ENCODE measurements around the gene TFEC. TPM values are rescaled to one million over a fixed set of nuclear protein-coding genes. Genes with fewer than 3 reads are reported as not detected.

Gene TFEC
- polyA plus RNA-seq, 2 of the 4 experiments (the other 2 are of a cell fraction), result 0.05 to 0.13 TPM

DNA sequence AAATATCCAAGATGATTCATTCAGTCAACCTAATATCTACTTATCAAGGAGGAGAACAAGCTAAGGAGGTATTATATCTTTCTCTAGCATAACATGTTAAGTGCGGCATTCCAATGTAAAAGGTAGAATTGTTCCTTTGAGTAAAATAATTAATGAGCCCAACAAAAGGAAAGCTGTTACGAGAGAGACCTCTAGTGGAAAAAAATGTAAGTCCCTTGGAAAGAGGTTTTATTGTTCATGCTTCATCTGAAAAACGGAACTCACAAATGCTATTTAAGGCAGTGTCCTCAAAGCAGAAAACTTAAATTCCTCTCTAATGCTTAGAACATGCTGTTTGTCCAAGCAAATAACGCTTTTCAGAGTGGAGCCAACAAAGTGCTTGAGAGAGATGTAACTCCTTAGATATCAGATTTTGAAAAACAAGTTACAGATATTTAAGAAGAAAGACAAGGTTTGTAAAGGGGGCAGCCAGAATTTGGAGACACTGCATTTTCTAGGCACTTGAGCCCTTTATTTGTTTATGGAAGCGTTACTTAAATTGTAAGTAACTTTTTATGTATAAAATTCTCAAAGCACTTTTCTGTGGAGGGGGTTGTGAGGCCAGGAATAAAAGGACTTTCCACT, 119.9 kb downstream of the TFEC start:
- H3K4me3 ChIP-seq, result no peak overlapping the region
- POLR2A ChIA-PET, result no interaction called here
- ATAC-seq (peak in 1 of 2 experiments; percentile 53; a peak in 1 of 6 replicates), FAIRE-seq (peak; percentile 73), DNase-seq (ENCODE audit: low read depth in 1 of 2, low spot score in 1 of 2) (peak in 1 of 2 experiments; percentile 18)
- TF ChIP-seq SREBF2 (IDR thresholded peaks at IDR 0.05) (no peak), CBX8 (IDR thresholded peaks at IDR 0.05) (no peak), SMC3 (IDR thresholded peaks at IDR 0.05) (peak; percentile 52), MAFK (IDR thresholded peaks at IDR 0.05; ENCODE audit: partially characterized antibody) (no peak), RAD21 (conservative IDR thresholded peaks at IDR 0.05 in 1 of 2, IDR thresholded peaks at IDR 0.05 in 1 of 2) (peak; percentile 64 to 72), POLR2A (IDR thresholded peaks at IDR 0.05; ENCODE audit: low read length) (no peak)
- TF ChIP-seq, protein P1, sequence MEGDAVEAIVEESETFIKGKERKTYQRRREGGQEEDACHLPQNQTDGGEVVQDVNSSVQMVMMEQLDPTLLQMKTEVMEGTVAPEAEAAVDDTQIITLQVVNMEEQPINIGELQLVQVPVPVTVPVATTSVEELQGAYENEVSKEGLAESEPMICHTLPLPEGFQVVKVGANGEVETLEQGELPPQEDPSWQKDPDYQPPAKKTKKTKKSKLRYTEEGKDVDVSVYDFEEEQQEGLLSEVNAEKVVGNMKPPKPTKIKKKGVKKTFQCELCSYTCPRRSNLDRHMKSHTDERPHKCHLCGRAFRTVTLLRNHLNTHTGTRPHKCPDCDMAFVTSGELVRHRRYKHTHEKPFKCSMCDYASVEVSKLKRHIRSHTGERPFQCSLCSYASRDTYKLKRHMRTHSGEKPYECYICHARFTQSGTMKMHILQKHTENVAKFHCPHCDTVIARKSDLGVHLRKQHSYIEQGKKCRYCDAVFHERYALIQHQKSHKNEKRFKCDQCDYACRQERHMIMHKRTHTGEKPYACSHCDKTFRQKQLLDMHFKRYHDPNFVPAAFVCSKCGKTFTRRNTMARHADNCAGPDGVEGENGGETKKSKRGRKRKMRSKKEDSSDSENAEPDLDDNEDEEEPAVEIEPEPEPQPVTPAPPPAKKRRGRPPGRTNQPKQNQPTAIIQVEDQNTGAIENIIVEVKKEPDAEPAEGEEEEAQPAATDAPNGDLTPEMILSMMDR (IDR thresholded peaks at IDR 0.05), result peak; percentile 72
- no peak overlapping the region for H3K4me2 ChIP-seq
- WGBS (ENCODE audit: missing lambda C conversion rate), result 4% methylated on average over 5 of the region's 5 CpGs
- CTCF ChIA-PET, result no interaction called here
- H3K27ac ChIP-seq, result no peak overlapping the region
- H3K4me1 ChIP-seq, result no peaks in the 10 kb centered on the region
- H3K9me3 ChIP-seq, result no peaks in the 10 kb centered on the region

DNA sequence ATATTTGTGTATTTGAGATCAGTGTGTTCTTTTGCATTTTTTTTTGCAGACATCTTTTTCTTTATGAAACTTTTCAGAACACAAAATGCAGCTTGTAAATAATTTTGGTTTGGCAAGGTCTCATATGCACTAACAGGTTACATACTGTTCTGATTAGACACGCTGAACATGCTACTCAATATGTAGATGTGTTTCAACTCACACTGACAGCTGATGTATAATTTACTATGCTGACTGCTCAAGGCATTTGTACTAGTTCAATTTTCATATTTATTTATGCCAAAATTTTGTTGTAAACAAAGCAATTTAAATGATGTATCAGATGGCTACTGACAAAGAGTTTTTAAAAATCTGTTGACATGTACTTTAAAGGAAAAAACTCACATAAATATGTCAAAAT, 123.8 kb downstream of the TFEC start:
- H3K4me2 ChIP-seq, result no peak overlapping the region
- ChIA-PET CTCF (no interaction called here), POLR2A (no interaction called here)
- no peaks in the 10 kb centered on the region for H3K9me3 ChIP-seq
- no peaks in the 10 kb centered on the region for H3K4me1 ChIP-seq
- ATAC-seq, result no peak
- 11% methylated on average over 1 of the region's 1 CpG for WGBS (ENCODE audit: missing lambda C conversion rate)
- FAIRE-seq, result no peak
- H3K27ac ChIP-seq, result no peak overlapping the region
- H3K4me3 ChIP-seq, result no peak overlapping the region
- DNase-seq (ENCODE audit: low read depth in 1 of 2, low spot score in 1 of 2), result no peak
- TF ChIP-seq HOXA7 (CRISPR knock-in tag; IDR thresholded peaks at IDR 0.05) (no peak), CBX2 (IDR thresholded peaks at IDR 0.05; ENCODE audit: borderline replicate concordance, low read depth) (no peak), ZC3H11A (IDR thresholded peaks at IDR 0.05) (no peak), RAD21 (conservative IDR thresholded peaks at IDR 0.05 in 1 of 2, IDR thresholded peaks at IDR 0.05 in 1 of 2) (no peak), JUNB (IDR thresholded peaks at IDR 0.05) (no peak), RFX5 (IDR thresholded peaks at IDR 0.05) (no peak), HDAC2 (IDR thresholded peaks at IDR 0.05) (no peak), EHMT2 (IDR thresholded peaks at IDR 0.05; ENCODE audit: low read depth) (no peak), RNF2 (IDR thresholded peaks at IDR 0.05; ENCODE audit: borderline replicate concordance, low read depth) (no peak), ZFP36 (IDR thresholded peaks at IDR 0.05; ENCODE audit: borderline replicate concordance, partially characterized antibody) (no peak), RARB (CRISPR knock-in tag; IDR thresholded peaks at IDR 0.05) (no peak), GATA3 (IDR thresholded peaks at IDR 0.05; ENCODE audit: borderline replicate concordance) (no peak), ESRRA (IDR thresholded peaks at IDR 0.05; ENCODE audit: borderline replicate concordance, low read length) (no peak), HOXB13 (CRISPR knock-in tag; IDR thresholded peaks at IDR 0.05; ENCODE audit: low read depth) (no peak), NFE2L2 (conservative IDR thresholded peaks at IDR 0.05; ENCODE audit: low read length) (no peak)
- TF ChIP-seq, protein P2, sequence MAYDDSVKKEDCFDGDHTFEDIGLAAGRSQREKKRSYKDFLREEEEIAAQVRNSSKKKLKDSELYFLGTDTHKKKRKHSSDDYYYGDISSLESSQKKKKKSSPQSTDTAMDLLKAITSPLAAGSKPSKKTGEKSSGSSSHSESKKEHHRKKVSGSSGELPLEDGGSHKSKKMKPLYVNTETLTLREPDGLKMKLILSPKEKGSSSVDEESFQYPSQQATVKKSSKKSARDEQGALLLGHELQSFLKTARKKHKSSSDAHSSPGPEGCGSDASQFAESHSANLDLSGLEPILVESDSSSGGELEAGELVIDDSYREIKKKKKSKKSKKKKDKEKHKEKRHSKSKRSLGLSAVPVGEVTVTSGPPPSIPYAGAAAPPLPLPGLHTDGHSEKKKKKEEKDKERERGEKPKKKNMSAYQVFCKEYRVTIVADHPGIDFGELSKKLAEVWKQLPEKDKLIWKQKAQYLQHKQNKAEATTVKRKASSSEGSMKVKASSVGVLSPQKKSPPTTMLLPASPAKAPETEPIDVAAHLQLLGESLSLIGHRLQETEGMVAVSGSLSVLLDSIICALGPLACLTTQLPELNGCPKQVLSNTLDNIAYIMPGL (CRISPR knock-in tag; IDR thresholded peaks at IDR 0.05; ENCODE audit: borderline replicate concordance), result no peak
- TF ChIP-seq, protein P3, sequence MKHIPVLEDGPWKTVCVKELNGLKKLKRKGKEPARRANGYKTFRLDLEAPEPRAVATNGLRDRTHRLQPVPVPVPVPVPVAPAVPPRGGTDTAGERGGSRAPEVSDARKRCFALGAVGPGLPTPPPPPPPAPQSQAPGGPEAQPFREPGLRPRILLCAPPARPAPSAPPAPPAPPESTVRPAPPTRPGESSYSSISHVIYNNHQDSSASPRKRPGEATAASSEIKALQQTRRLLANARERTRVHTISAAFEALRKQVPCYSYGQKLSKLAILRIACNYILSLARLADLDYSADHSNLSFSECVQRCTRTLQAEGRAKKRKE (CRISPR knock-in tag; IDR thresholded peaks at IDR 0.05; ENCODE audit: low read depth), result no peak

Data from A549 (cell line).